ENCODE measurements around the gene KCNJ16. TPM values are rescaled to one million over a fixed set of nuclear protein-coding genes. Genes with fewer than 3 reads are reported as not detected.

The KCNJ16 gene
- total RNA-seq, 1 experiment from 2014 or later = not detected

- CTCF ChIA-PET = no interaction called here
- no peaks in the 10 kb centered on the region for H3K79me2 ChIP-seq (ENCODE audit: low read length)
- no TSS peak for BruUV-seq (replicated peaks)
- no peaks in the 10 kb centered on the region for H3K36me3 ChIP-seq (ENCODE audit: low read depth, low read length)
- TF ChIP-seq CTCF (conservative IDR thresholded peaks at IDR 0.05; ENCODE audit: low read depth, low read length) (no peak), EZH2phosphoT487 (IDR thresholded peaks at IDR 0.05; ENCODE audit: borderline replicate concordance, low read length) (no peak), EZH2 (IDR thresholded peaks at IDR 0.05; ENCODE audit: low read length, unreplicated experiment) (no peak)
- no peaks in the 10 kb centered on the region for H4K20me1 ChIP-seq (ENCODE audit: low read length)
- intact Hi-C loops (cut with micrococcal nuclease) = no loop called here
- H3F3A ChIP-seq (ENCODE audit: low read length, unreplicated experiment) = no peaks in the 10 kb centered on the region
- H2AFZ ChIP-seq (ENCODE audit: low read length) = no peak overlapping the region
- no peak for ATAC-seq
- no peak overlapping the region for H3K27ac ChIP-seq (ENCODE audit: low read length)
- H3K4me1 ChIP-seq (ENCODE audit: insufficient read depth, low read length) = no peaks in the 10 kb centered on the region
- H3K9ac ChIP-seq (ENCODE audit: low read length) = no peak overlapping the region
- H3K4me3 ChIP-seq (ENCODE audit: low read length) = no peak overlapping the region
- no peak overlapping the region for H3K4me2 ChIP-seq (ENCODE audit: low read length)
- H3K9me3 ChIP-seq (ENCODE audit: low read length) = no peaks in the 10 kb centered on the region; the same call in 1 of the 2 replicates
- no peak for DNase-seq
- no peaks in the 10 kb centered on the region for H3K27me3 ChIP-seq (ENCODE audit: low read length)
- POLR2A ChIA-PET (ENCODE audit: unreplicated experiment) = no interaction called here
- no peaks in the 10 kb centered on the region for H3K9me2 ChIP-seq (replicated peaks; ENCODE audit: low read length)
Measured at GRCh38 chr17:70030371-70030770, 44.7 kb upstream of the KCNJ16 start.

DNA sequence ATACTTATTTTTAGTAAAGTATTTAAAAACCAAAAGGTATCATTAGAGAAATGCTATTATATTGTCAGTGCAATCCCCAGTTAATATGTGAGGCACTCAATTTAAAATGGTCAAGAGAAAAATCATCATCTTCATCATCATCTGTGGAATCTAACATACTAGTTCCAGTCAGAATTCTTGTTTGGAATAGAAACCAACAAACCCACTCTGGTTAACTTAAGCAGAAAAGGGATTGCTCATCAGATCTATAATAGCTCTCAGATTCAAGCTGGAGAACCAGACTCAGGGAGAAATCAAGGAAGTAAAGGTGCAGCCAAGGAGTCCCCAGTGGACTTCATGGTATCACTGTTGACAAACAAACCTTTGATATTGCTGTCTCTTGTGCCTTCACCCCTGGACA, 43.7 kb upstream of the KCNJ16 start:
- no TSS peak for BruUV-seq (replicated peaks)

DNA sequence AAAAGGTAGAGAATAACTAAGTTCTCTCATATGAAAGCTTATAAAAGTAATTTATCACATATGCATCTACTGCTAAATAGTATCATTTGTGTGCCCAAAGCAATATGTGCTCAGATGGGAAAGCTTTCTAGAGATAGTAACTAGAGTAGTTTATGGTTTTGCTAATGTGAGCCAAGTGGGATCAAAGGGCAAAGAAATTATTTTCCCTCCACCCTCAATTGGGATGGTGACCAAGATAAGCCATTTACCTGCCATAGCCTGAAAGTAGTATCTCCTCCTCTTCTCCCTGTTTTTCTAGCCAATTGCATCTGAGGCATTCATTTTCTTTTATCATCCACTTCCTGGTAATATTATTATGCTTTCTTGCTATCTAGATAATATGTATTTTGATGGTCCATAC, 41.9 kb upstream of the KCNJ16 start:
- Histone ChIP-seq H3K4me3 (ENCODE audit: low read length) (no peak overlapping the region), H3K79me2 (ENCODE audit: low read length) (no peaks in the 10 kb centered on the region), H3K27ac (ENCODE audit: low read length) (no peak overlapping the region), H3K9me2 (replicated peaks; ENCODE audit: low read length) (no peaks in the 10 kb centered on the region), H3K9ac (ENCODE audit: low read length) (no peak overlapping the region), H3K27me3 (ENCODE audit: low read length) (no peaks in the 10 kb centered on the region), H3K9me3 (ENCODE audit: low read length) (no peaks in the 10 kb centered on the region), H3K36me3 (ENCODE audit: low read depth, low read length) (no peaks in the 10 kb centered on the region), H3F3A (ENCODE audit: low read length, unreplicated experiment) (no peaks in the 10 kb centered on the region), H4K20me1 (ENCODE audit: low read length) (no peaks in the 10 kb centered on the region), H3K4me2 (ENCODE audit: low read length) (no peak overlapping the region), H3K4me1 (ENCODE audit: insufficient read depth, low read length) (no peaks in the 10 kb centered on the region), H2AFZ (ENCODE audit: low read length) (no peak overlapping the region)
- ChIA-PET CTCF (no interaction called here), POLR2A (ENCODE audit: unreplicated experiment) (no interaction called here)
- DNase-seq (no peak), ATAC-seq (no peak)
- BruUV-seq (replicated peaks) = no TSS peak
- no peak for TF ChIP-seq EZH2 (IDR thresholded peaks at IDR 0.05; ENCODE audit: low read length, unreplicated experiment)
- no peak for TF ChIP-seq CTCF (conservative IDR thresholded peaks at IDR 0.05; ENCODE audit: low read depth, low read length)
- no peak for TF ChIP-seq EZH2phosphoT487 (IDR thresholded peaks at IDR 0.05; ENCODE audit: borderline replicate concordance, low read length)
- intact Hi-C loops (cut with micrococcal nuclease) = no loop called here

More for the DNA sequence above, 43.7 kb upstream of the KCNJ16 start:
- Histone ChIP-seq H3K4me1 (ENCODE audit: insufficient read depth, low read length) (no peaks in the 10 kb centered on the region), H3K4me3 (ENCODE audit: low read length) (no peak overlapping the region), H3K9ac (ENCODE audit: low read length) (no peak overlapping the region), H2AFZ (ENCODE audit: low read length) (no peak overlapping the region), H3K9me3 (ENCODE audit: low read length) (no peaks in the 10 kb centered on the region; the same call in 1 of the 2 replicates), H3K9me2 (replicated peaks; ENCODE audit: low read length) (no peaks in the 10 kb centered on the region), H3K27ac (ENCODE audit: low read length) (no peak overlapping the region), H3K4me2 (ENCODE audit: low read length) (no peak overlapping the region), H3K27me3 (ENCODE audit: low read length) (no peaks in the 10 kb centered on the region), H4K20me1 (ENCODE audit: low read length) (no peaks in the 10 kb centered on the region), H3K79me2 (ENCODE audit: low read length) (no peaks in the 10 kb centered on the region), H3K36me3 (ENCODE audit: low read depth, low read length) (no peaks in the 10 kb centered on the region), H3F3A (ENCODE audit: low read length, unreplicated experiment) (no peaks in the 10 kb centered on the region)
- intact Hi-C loops (cut with micrococcal nuclease) = no loop called here
- TF ChIP-seq CTCF (conservative IDR thresholded peaks at IDR 0.05; ENCODE audit: low read depth, low read length) (no peak), EZH2 (IDR thresholded peaks at IDR 0.05; ENCODE audit: low read length, unreplicated experiment) (no peak)
- ChIA-PET POLR2A (ENCODE audit: unreplicated experiment) (no interaction called here), CTCF (interaction anchor here (0.6 kb wide), 1 partner anchor 305 kb away, joined by 3 read pairs; no protein-coding TSS in a partner anchor)
- DNase-seq = no peak
- no peak for ATAC-seq
